ENCODE data around the gene CNTNAP3.
"Not testable (repeated sequence)": the region's sequence is repeated elsewhere in the genome, so short reads cannot be mapped to it uniquely, and the experiment has no call there.

DNA sequence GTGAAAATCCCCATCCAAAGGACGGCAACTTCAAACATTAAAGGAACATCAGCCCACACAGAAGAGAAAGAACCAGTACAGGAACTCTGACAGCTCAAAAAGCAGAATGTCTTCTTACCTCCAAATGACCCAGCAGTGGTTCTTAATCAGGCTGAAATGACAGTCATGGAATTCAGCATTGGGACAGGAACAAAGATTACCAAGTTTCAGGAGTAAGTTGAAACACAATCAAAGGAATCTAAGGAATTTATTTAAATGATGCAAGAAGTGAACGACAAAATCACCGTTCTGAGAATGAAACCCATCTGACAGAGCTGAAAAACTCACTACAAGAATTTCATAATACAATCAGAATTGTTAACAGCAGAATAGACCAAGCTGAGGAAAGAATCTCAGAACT lies 241.1 kb downstream of the CNTNAP3 start:
- TF ChIP-seq, protein P1, sequence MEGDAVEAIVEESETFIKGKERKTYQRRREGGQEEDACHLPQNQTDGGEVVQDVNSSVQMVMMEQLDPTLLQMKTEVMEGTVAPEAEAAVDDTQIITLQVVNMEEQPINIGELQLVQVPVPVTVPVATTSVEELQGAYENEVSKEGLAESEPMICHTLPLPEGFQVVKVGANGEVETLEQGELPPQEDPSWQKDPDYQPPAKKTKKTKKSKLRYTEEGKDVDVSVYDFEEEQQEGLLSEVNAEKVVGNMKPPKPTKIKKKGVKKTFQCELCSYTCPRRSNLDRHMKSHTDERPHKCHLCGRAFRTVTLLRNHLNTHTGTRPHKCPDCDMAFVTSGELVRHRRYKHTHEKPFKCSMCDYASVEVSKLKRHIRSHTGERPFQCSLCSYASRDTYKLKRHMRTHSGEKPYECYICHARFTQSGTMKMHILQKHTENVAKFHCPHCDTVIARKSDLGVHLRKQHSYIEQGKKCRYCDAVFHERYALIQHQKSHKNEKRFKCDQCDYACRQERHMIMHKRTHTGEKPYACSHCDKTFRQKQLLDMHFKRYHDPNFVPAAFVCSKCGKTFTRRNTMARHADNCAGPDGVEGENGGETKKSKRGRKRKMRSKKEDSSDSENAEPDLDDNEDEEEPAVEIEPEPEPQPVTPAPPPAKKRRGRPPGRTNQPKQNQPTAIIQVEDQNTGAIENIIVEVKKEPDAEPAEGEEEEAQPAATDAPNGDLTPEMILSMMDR (IDR thresholded peaks at IDR 0.05; ENCODE audit: insufficient read depth, low read depth, low read length): not testable (repeated sequence)
- not testable (repeated sequence) for TF ChIP-seq EZH2 (IDR thresholded peaks at IDR 0.05; ENCODE audit: insufficient read depth, low read length)

All from astrocyte (in vitro differentiated cells and primary cell).